BE2C (cell line): ENCODE results near the gene FBXW2.

Experiments
- DNase-seq: peaks from one replicate; pipeline ENCODE4 v3.0.0-alpha.2; 2020
- H3K27me3 ChIP-seq: fragments of 250-450 bp; sonication (Bioruptor Pico); 2 replicates; pipeline ENCODE4 v1.5.1; 2020; ENCODE audit warnings: mild to moderate bottlenecking
- H3K36me3 ChIP-seq: fragments of 250-450 bp; sonication (Bioruptor Pico); 2 replicates; pipeline ENCODE4 v1.5.1; 2020; ENCODE audit warnings: mild to moderate bottlenecking
- H3K4me1 ChIP-seq: fragments of 250-450 bp; sonication (Bioruptor Pico); 2 replicates; pipeline ENCODE4 v1.5.1; 2020
- H3K4me3 ChIP-seq: 2 replicates; pipeline ENCODE4 v1.5.1; 2011; ENCODE audit warnings: low read depth, low read length
- H3K9me3 ChIP-seq: fragments of 250-450 bp; sonication (Bioruptor Pico); 2 replicates; pipeline ENCODE4 v1.5.1; 2020
- TF ChIP-seq, protein P1 (sequence below): IDR thresholded peaks from 2 replicates; pipeline ENCODE4 v1.5.1; 2012; ENCODE audit warnings: mild to moderate bottlenecking, low read depth, low read length

FBXW2 gene

DNA sequence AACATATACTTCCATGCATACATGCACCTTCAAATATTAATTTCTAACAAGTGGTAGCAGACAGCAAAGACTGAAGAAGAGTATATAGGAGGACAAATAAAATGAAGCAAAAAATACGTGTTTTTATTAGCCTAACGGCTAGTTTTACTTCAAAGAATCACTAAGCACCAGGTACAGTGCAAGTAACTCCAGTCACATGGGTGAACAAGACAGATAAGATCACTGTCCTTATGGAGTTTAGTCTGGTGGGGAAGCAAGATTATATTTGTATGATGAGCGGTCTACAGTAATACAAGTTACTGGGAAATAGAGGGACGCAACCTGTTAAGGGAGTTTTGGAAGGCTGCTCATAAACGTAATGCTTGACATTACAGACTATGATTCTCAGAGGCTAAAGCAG, 16.0 kb downstream of the FBXW2 start:
- no peak for DNase-seq
- H3K36me3 ChIP-seq, result peaks cover 35% of the 10 kb centered on the region
- no peaks in the 10 kb centered on the region for H3K4me1 ChIP-seq
- H3K4me3 ChIP-seq, result no peak overlapping the region
- no peaks in the 10 kb centered on the region for H3K9me3 ChIP-seq
- H3K27me3 ChIP-seq, result no peaks in the 10 kb centered on the region
- TF ChIP-seq, protein P1, sequence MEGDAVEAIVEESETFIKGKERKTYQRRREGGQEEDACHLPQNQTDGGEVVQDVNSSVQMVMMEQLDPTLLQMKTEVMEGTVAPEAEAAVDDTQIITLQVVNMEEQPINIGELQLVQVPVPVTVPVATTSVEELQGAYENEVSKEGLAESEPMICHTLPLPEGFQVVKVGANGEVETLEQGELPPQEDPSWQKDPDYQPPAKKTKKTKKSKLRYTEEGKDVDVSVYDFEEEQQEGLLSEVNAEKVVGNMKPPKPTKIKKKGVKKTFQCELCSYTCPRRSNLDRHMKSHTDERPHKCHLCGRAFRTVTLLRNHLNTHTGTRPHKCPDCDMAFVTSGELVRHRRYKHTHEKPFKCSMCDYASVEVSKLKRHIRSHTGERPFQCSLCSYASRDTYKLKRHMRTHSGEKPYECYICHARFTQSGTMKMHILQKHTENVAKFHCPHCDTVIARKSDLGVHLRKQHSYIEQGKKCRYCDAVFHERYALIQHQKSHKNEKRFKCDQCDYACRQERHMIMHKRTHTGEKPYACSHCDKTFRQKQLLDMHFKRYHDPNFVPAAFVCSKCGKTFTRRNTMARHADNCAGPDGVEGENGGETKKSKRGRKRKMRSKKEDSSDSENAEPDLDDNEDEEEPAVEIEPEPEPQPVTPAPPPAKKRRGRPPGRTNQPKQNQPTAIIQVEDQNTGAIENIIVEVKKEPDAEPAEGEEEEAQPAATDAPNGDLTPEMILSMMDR, result no peak

DNA sequence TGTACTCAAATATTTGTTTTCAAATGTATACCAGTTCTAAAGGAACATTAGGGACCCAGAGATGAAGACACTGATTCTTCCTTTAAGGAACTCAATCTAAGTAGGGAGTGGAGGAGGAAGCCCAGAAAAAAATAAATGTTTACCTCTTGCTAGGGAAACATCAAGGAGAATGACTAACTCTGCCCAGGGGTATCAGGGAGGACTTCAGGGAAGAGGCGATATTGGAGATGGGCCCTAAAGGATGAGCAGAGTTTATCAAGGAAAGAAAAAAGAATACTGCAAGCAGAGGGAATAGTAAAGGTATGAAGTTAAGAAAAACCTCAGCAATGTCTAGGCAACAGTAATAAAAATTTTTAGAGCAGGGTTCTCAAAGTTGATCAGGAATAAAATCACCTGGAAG, 16.4 kb downstream of the FBXW2 start:
- DNase-seq, result no peak
- H3K4me3 ChIP-seq, result no peak overlapping the region
- H3K36me3 ChIP-seq, result peaks cover 35% of the 10 kb centered on the region
- H3K27me3 ChIP-seq, result no peaks in the 10 kb centered on the region
- no peaks in the 10 kb centered on the region for H3K4me1 ChIP-seq
- TF ChIP-seq, protein P1, result no peak
- H3K9me3 ChIP-seq, result no peaks in the 10 kb centered on the region

GRCh38 chr9:120775859-120776258, 17.4 kb downstream of the FBXW2 start:
- Histone ChIP-seq H3K36me3 (peaks cover 43% of the 10 kb centered on the region), H3K4me3 (no peak overlapping the region), H3K9me3 (no peaks in the 10 kb centered on the region), H3K27me3 (no peaks in the 10 kb centered on the region), H3K4me1 (no peaks in the 10 kb centered on the region)
- DNase-seq, result no peak
- TF ChIP-seq, protein P1, result no peak

DNA sequence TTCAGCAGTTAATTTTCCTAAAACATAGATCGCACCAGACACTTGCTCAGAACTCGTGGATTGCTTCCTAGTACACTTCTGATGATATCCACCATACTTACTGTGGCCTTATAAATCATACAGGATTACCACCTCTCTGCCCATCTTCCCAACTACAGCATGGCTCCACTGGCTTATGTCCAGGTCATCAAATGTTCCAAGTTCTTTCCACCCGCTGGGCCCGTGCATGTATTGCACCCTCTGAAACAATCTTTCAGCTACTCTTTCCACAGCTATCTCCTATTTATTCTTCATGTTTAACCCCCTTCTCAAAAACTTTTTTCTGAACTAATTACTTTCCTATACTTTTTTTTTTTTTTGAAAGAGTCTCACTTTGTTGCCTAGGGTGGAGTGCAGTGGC, 18.5 kb downstream of the FBXW2 start:
- Histone ChIP-seq H3K4me3 (no peak overlapping the region), H3K27me3 (no peaks in the 10 kb centered on the region), H3K9me3 (no peaks in the 10 kb centered on the region), H3K36me3 (peaks cover 49% of the 10 kb centered on the region), H3K4me1 (no peaks in the 10 kb centered on the region)
- DNase-seq, result no peak
- TF ChIP-seq, protein P1, result no peak

- Histone ChIP-seq H3K4me1 (no peaks in the 10 kb centered on the region), H3K4me3 (no peak overlapping the region), H3K9me3 (no peaks in the 10 kb centered on the region), H3K36me3 (peaks cover 62% of the 10 kb centered on the region), H3K27me3 (no peaks in the 10 kb centered on the region)
- DNase-seq, result no peak
- TF ChIP-seq, protein P1, result no peak
These were observed 20.0 kb downstream of the FBXW2 start for GRCh38 chr9:120773256-120773655.

DNA sequence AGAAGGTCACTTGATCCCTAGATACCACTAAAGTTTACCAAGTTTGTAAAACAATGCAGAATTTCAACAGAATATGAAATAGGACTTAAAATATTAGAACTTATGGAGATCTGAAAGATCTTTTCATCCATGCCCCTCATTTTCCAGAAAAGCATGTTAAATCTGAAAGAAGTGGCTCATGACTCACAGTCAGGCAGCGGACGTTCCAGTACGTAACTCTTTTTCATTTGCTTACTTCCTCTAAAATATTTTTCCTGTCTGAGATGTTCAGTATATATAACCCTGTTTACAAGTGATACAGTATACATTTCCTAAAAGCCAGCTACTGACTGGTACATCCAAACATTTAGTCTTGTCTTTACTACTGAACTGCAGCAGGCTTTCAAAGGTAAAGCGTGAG, 22.3 kb downstream of the FBXW2 start:
- no peaks in the 10 kb centered on the region for H3K27me3 ChIP-seq
- H3K4me1 ChIP-seq, result no peaks in the 10 kb centered on the region; the same call in 1 of the 2 replicates
- peaks cover 72% of the 10 kb centered on the region for H3K36me3 ChIP-seq
- no peak for DNase-seq
- TF ChIP-seq, protein P1, result no peak
- H3K4me3 ChIP-seq, result no peak overlapping the region
- no peaks in the 10 kb centered on the region for H3K9me3 ChIP-seq
